HL-60 (cell line): ENCODE measurements around the gene POLR1A.

Experiments
- DNase-seq, 2 experiments: peaks; one replicate each; pipeline ENCODE4 v3.0.0-alpha.2; 2010 to 2020; ENCODE audit warnings: low read depth in 1 of 2, low spot score in 1 of 2
- H3K27ac ChIP-seq: fragments of 250-450 bp; sonication (Bioruptor Pico); replicated peaks from 2 replicates; pipeline ENCODE4 v1.5.1; 2020; ENCODE audit warnings: mild to moderate bottlenecking, moderate library complexity
- H3K27me3 ChIP-seq: fragments of 250-450 bp; sonication (Bioruptor Pico); 2 replicates; pipeline ENCODE4 v1.5.1; 2021; ENCODE audit warnings: mild to moderate bottlenecking, moderate library complexity; ENCODE audit not compliant: insufficient read depth, poor library complexity, severe bottlenecking
- H3K4me3 ChIP-seq: replicated peaks from 2 replicates; pipeline ENCODE4 v1.5.1; 2011; ENCODE audit warnings: mild to moderate bottlenecking, control low read depth, low read length; ENCODE audit not compliant: insufficient read depth
- CTCF ChIP-seq: IDR thresholded peaks from one replicate; pipeline ENCODE4 v1.5.1; 2011; ENCODE audit warnings: low read length, control low read depth, inconsistent platforms; ENCODE audit not compliant: insufficient read depth
- GABPA ChIP-seq: IDR thresholded peaks from 2 replicates; pipeline ENCODE4 v1.6.1; 2012; ENCODE audit warnings: low read depth
- POLR2AphosphoS5 ChIP-seq: IDR thresholded peaks from 2 replicates; pipeline ENCODE4 v1.6.1; 2012; ENCODE audit warnings: low read depth
- REST ChIP-seq: IDR thresholded peaks from 2 replicates; pipeline ENCODE4 v1.6.1; 2012; ENCODE audit warnings: low read depth; ENCODE audit not compliant: insufficient replicate concordance
- SPI1 ChIP-seq: IDR thresholded peaks from 2 replicates; pipeline ENCODE4 v1.6.1; 2012; ENCODE audit warnings: low read depth, mild to moderate bottlenecking, borderline replicate concordance

The POLR1A gene

GRCh38 chr2:86138736-86139625 lies 33.3 kb upstream of the POLR1A start:
- Histone ChIP-seq H3K27ac (no peak overlapping the region), H3K4me3 (no peak overlapping the region), H3K27me3 (no peaks in the 10 kb centered on the region)
- no peak for DNase-seq
- no peak for TF ChIP-seq GABPA
- TF ChIP-seq POLR2AphosphoS5 = no peak
- no peak for TF ChIP-seq REST
- no peak for TF ChIP-seq CTCF
- no peak for TF ChIP-seq SPI1

GRCh38 chr2:86136141-86136540 lies 30.5 kb upstream of the POLR1A start:
- no peaks in the 10 kb centered on the region for H3K27me3 ChIP-seq

More at GRCh38 chr2:86136141-86136540, 30.5 kb upstream of the POLR1A start:
- TF ChIP-seq CTCF = no peak
- no peak for TF ChIP-seq SPI1
- TF ChIP-seq GABPA = no peak
- TF ChIP-seq REST = no peak
- TF ChIP-seq POLR2AphosphoS5 = no peak
- Histone ChIP-seq H3K27ac (no peak overlapping the region), H3K4me3 (no peak overlapping the region)
- DNase-seq = no peak
